WTC11 (cell line): ENCODE data around the gene ITPR2.

ENCODE experiments used
- CREB1 ChIP-seq: sonication (generic); formaldehyde crosslinking; IDR thresholded peaks from 2 replicates; pipeline ENCODE4 v1.8.0; 2023; ENCODE audit warnings: mild to moderate bottlenecking, missing genetic modification reagents
- FOXJ3 ChIP-seq: sonication (generic); formaldehyde crosslinking; IDR thresholded peaks from 2 replicates; pipeline ENCODE4 v1.9.0; 2021; ENCODE audit warnings: missing genetic modification reagents, mild to moderate bottlenecking, borderline replicate concordance
- JUN ChIP-seq: sonication (generic); formaldehyde crosslinking; IDR thresholded peaks from 2 replicates; pipeline ENCODE4 v1.8.0; 2023; ENCODE audit warnings: mild to moderate bottlenecking, missing genetic modification reagents

DNA sequence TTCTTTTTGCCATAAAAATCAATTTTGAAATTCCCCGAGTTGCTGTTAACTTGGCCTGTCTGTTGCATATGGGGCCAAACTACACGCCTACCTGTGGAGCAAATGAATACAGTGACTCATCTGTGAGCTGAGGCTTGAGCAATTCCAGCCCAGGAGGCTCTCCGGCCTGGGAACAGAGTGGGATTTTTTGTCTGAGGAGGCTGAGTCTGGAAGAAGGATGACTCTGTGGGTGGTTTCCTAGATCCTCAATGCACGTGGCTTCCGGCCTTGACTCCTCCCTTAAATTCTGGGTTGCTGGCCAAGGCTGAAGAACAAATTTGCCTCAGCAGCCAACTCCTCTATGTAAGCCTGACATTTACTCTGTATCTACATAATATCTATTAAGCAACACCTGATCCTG is 513.5 kb downstream of the ITPR2 start:
- TF ChIP-seq CREB1 (no peak), FOXJ3 (no peak), JUN (CRISPR knock-in tag) (no peak)
